ENCODE data around the gene ITLN2.

DNA sequence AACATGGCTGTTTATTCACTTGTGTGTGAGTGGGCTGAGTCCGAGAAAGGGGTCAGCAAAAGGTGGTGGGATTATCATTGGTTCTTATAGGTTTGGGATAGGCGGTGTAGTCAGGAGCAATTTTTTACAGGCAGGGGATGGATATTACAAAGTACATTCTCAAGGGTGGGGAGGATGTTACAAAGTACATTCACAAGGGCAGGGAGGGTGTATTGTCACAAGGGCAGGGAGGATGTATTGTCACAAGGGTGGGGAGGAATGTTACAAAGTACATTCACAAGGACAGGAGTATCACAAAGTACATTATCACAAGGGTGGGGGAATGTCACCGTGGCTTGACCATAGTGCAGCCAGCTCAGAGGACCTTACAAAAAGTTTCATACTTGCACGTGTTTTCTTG, 31.1 kb upstream of the ITLN2 start:
- TF ChIP-seq, protein P1, sequence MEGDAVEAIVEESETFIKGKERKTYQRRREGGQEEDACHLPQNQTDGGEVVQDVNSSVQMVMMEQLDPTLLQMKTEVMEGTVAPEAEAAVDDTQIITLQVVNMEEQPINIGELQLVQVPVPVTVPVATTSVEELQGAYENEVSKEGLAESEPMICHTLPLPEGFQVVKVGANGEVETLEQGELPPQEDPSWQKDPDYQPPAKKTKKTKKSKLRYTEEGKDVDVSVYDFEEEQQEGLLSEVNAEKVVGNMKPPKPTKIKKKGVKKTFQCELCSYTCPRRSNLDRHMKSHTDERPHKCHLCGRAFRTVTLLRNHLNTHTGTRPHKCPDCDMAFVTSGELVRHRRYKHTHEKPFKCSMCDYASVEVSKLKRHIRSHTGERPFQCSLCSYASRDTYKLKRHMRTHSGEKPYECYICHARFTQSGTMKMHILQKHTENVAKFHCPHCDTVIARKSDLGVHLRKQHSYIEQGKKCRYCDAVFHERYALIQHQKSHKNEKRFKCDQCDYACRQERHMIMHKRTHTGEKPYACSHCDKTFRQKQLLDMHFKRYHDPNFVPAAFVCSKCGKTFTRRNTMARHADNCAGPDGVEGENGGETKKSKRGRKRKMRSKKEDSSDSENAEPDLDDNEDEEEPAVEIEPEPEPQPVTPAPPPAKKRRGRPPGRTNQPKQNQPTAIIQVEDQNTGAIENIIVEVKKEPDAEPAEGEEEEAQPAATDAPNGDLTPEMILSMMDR (IDR thresholded peaks at IDR 0.05), result no peak
- TF ChIP-seq POLR2AphosphoS5 (IDR thresholded peaks at IDR 0.05), result no peak
